ENCODE measurements around the gene RMND5A.

The RMND5A gene

DNA sequence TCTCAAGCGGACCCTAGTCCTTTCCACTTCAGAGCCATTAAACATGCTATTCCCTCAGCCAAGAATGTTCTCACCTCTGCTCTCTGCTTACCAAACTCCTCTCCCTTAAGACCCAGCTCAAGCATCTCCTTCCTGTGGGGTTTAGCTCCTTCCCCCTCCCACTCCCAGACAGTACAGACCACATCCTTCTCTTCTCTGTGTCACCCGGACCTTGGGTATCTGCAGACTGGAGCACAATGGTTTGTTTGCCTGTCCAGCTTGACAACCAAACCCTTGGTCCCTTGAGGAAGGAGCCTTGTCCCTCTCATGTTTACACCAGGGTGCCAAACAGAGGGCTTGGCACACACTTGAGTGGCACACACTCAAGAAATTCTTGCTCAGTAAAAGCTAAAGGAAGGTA, 74.8 kb downstream of the RMND5A start:
- no peak for DNase-seq

DNA sequence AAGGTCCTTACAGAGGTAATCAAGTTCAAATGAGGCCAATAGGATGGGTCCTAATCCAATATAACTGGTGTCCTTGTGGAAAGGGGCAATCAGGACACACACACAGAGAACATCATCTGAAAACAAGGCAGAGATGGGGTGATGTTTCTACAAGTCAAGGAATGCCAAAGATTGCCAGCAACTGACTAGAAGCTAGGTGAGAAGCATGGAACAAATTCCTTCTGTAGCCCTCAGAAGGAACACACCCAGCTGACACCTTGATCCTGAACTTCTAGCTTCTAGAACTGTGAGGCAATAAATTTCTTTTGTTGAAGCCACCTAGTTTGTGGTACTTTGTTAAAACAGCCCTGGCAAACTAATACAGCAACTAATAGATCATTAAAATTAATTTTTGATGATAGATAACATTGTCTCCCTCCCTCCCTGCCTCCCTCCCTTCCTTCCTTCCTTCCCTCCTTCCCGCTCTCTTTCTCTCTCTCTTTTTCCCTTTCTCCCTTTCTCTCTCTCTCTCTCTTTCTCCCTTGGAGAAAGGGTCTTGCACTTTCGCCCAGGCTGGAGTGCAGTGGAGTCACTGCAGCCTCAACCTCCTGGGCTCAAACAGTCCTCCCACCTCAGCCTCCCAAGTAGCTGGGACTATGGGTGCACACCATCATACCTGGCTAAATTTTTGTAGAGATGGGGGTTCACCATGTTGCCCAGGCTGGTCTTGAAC, 80.9 kb downstream of the RMND5A start:
- no peak for DNase-seq

DNA sequence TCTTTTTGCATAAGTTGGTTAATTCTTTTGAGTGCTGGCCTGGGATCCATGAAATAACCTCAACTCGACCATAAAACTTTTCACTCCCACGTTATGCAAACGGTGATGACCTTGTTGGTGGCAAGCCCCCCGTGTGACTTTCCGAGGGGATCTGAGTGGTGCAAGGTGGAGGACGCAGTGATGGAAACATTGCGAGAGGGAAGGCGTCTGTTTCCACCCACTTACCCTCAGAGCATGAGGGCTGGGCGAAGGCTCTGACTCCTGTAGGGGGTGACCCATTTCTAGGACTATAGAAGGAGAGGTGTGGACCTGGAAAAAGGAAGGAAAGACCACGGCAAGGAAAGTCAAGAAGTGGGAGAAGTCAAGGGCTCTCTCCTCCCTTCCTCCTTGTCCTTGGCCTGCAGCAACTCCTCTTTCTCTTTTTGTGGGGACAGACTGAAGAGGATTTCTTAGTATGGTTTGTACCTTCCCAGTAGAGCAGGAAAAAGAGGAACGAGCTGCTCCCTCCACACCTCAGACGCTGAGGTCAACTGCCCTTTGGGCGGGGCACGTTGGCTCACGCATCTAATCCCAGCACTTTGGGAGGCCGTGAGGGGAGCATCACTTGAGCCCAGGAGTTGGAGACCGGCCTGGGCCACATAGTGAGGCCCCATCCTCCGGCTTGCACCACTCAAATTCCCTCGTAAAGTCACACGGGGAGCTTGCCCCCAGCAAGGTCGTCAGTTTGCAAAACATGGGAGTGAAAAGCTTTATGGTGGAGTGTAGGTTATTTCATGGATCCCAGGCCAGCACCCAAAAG, 86.2 kb downstream of the RMND5A start:
- no peak for DNase-seq

DNA sequence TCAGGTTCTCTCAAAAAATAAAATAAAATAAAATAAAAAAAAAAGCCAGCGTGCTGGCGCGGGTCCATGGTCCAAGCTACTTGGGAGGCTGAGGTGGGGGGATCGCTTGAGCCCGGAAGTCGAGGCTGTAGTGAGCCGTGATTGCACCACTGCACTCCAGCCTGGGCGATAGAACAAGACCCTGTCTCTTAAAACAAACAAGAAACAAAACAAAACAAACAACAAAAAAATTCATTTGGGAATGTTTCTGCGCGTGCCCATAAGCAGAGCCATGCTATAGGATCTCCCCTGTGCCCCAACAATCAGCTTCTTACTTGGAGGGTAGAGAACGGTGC, 87.0 kb downstream of the RMND5A start:
- DNase-seq: no peak

DNA sequence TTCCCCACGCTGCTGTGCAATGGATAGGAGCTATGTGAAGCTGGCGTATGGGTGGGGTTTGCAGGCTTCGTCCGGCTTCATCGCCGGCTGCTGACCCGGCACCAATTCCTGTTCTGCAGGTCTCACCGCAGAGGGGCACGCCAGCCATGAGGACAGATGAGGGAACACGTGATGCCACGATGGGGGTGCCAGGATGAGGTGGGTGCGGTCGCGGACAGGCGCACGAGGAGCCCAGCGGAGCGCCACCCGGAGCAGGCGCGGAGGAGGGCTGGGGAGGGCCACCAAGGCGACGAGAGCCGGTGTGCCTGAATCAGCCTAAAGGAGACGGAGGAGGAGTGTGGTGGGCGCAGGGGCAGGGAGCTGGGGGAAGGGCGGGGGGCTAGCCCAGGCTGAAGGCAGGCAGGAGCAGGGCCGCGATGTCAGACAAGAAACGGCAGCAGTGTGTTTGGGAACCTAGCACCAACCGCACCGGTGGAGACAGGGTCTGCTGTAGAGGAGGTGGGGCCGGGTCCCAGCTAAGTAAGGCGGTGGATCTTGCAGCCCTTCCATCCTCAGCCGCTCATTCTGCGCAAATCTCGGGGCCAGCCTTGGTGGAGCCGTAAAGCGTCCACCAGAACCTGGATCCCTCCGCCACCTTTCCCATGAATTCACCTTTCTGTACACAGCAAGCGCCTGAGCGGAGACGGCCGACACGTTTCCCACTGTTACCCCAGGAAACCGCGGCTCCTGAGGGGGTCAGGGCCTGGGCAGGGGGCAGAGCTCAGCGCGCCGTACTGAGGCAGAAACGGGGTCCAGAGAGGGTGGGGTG, 87.6 kb downstream of the RMND5A start:
- peak in 1 of 5 donors; percentile 36 for DNase-seq

DNA sequence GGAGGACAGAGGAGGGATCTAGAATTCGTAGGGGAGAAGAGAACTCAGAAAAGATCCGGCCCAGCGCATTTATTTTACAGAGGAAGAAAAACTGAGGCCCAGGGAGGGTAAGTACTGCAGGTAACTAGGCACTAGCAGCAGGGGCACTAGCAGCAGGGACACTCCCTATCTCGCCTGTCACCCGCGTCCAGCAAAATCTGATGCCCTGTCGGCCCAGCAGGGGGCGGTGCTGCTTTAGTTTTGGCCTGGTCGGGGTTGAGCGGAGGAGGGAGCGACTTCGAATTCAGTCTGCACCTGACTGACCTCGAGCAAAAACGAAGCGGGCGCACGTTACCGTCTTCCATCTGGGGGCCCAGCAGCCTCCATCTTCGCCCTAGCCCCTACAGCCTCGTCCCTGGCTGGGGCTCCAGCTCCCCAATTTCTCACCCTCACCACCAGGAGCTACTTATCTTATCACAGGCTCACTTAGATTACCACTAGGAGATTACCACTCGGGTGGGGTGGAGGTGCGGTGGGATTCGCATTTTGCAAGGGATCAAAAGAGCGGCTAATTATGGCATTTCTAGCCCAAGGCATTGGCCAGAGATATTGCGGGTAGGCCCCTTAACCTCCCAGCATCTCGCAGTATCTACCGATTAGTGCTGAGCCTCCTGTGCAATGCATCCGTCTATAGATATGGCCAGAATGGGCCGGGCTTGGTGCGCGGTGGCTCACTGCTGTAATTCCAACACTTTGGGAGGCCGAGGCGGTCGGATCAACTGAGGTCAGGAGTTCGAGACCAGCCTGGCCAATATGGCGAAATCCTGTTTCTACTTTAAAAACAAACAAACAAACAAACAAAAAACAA, 88.4 kb downstream of the RMND5A start:
- DNase-seq: peak; percentile 68 to 89 (median 76)

DNA sequence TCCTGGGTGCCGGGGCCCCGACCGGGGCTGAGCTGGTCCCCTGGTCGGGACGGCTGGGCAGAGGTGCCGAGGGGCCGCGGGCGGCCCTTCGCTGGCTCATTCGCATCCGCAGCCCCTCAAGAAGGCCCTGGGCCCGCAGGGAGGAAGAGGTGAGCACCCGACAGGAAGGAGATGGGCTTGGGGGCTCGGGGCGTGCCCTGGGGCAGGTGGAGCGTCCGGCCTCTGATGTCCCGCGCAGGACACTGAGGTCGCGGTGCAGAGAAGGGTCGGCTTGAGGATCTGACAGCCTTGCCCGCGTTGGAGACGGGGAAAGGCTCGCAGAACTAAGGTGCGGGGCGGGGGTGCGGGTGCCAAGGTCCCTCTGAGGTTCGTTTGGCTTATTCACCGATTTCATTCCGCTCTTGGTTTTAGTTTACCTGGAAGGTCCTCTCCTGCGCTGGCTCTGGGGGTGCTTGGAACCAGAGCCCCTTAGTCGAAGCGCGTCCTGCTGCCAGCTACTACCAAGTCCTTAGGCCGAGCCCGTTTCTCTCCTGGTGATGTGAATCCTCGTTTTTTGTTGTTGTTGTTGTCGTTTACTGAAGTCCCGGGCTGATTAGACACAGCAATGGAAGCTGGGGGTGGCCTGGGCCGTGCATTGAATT, 89.5 kb downstream of the RMND5A start:
- no peak for DNase-seq

DNA sequence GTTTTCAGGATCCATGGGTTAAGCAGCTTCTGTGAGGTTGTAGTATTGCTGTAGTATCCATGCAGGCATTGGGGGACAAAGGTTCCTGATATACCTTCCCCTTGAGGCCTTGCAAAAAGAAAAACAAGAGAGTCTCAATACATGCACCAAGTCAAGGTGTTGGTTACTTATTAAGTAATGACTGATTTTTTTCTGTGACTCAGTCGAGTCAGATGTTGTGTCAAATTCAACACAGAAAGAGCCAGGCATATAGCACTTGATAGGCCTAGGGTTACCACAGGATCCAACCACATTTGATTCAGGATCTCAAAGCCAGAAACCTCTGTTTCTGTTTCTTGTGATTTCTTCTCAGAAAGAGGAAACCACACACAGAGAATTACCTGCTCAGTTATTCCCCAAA, 95.5 kb downstream of the RMND5A start:
- no peak for DNase-seq

DNA sequence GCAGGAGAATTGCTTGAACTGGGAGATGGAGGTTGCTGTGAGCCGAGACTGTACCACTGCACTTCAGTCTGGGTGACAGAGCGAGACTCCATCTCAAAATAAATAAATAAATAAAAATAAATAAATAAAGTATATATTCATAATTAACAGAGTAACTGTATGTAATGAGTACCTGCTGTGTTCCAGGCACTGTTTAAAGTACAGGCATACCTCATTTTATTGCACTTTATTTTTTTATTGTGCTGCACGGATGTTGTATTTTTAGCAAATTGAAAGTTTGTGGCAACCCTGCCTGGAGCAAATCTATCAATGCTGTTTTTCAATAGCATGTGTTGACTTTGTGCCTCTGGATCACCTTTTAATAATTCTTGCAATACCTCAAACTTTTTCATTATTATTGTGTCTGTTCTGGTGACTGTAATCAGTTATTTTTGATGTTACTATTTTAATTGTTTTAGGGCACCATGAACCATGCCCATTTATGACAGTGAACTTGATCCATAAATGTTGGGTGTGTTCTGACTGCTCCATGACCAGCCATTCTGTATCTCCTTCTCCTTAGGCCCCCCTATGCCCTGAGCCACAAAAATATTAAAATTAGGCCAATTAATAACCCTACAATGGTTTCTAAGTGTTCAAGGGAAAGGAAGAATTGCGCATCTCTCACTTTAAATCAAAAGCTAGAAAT, 98.2 kb downstream of the RMND5A start:
- DNase-seq: no peak

DNA sequence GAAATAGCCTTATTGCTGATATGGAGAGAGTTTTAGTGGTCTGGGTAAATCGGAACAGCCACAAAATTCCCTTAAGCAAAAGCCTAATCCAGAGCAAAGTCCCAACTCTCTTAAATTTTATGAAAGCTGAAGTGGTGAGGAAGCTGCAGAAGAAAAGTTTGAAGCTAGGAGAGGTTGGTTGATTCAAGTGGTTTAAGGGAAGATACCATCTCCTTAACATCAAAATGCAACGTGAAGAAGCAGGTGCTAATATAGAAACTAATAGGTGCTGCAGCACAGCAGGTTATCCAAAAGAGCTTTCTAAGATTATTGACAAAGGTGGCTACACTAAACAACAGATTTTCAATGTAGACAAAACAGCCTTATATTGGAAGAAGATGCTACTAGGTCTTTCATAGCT, 98.9 kb downstream of the RMND5A start:
- DNase-seq: no peak

DNA sequence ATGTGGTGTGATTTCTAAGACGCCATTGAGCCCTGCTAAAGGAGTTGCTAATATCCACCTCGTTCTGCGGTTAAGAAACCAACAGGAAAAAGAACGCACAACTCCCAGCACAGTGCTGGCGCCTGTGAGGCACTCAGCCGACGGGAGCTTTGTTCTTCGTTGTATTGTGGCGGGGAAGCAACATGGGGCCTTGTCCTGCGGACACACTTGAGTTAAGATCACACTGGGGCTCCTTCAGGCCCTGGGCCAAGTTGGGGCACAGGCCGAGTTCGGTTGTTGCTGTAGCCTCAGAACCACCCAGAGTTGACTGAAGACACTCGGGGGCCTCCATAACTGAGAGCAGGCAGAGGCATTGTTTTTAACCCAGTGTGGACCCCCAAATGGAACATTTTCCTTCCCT, 101.2 kb downstream of the RMND5A start:
- DNase-seq: no peak

DNA sequence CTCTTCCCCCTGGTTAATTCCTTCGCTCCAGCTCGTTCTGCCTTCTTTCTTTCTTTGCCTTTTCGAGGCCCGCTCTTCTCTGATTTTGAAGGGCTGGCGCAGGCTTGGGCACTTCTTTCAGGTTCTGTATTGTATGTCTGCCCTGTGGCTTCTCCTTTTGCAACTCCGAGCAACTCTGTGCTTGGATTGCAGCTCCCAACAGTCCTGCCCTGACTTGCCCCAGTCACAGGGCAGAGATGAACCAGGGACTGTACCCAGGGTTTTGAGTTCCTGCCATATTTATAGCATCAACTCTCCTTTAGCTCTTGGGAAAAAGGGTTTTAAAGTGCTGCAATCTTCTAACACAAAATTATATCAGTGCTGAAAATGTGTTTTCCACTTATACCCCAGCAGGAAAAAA, 101.8 kb downstream of the RMND5A start:
- no peak for DNase-seq

DNA sequence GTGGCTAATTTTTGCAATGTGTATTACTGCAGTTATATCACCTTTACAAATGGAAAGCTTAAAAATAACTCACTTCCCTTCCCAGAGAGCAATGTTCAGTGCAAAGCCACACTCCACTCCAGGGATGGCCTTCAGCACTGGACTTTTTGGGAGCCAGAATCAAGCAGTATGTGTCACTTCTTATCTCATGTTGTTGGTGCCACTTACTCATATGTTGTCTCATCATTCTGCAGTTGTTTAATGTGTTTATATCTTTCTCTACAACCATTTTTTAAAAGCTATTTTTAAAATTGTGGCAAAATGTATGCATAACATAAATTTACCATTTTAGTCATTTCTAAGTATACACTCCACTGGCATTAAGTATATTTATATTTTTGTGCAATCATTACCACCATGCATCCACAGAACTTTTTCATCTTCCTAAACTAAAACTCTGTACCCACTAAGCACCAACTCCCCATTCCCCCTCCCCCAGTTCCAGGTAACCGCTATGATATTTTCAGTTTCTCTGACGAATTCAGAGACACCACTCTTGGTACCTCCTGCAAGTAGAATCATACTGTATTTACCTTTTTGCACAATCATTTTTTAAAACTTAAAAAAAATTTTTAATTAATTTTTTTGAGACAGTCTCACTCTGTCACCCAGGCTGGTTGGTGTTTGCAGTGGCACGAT, 102.7 kb downstream of the RMND5A start:
- no peak for DNase-seq

DNA sequence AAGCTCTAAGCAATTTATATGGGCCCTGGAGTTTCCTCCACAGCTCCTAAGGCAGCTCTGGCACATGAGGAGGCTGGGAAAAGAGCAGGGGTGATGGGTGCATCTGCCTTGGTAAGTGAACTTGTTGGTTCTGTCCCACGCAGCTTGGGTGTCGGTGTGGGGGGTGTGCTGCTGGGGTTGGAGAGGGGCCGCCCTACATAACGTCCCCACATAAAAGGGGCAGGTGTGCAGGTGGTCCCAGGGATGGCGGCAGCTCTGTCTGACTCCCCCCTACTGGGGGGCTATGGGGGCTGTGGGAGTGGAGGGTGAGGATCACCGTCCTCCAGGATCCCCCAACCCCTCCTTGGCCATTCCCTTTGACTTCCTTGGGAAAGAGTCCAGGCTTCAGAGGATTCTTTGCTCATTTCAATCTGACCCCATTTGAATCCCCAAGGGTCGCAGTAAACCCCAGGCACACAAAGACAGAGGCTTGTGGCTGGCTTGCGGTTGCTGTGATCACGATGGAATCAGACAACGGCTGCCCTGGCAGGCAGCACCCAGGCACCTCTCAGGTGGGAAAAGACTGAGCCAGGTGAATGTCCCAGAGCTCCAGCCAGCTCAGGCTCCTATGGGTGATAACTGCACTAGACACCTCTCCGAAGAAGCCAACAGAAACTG, 105.1 kb downstream of the RMND5A start:
- no peak for DNase-seq

DNA sequence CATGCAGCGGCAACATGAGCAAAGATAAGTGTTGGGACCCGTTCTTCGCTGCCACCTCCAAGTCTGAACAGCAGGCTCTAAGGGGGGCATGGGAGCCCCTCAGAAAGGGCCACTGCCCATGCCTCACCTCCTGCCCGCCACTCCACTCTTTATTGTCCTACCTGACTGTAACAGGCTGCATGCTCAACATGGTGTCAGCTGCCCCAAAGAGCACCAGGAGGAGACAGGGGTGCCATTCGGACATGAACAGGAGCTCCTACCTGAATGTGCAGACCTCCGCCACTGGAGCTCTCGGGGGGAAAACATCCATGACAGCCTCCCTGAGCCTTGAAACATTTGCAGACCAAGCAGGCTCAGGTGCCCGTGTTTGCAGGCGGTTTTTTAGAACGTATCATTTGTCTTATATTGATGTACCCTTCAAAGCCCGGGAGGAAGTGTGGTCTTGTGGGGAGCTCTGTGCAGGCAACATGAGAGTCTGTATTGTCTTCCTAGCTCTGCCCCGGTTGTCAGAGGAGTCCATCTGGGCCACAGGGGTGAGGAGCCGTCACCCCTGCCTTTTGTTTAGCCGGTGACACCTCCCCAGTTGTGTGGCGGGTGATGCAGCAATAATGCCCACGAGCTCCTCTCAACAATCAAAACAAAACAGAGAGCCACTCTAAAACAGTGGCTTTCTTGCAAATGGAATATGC, 105.7 kb downstream of the RMND5A start:
- DNase-seq: peak in 1 of 5 donors; percentile 74

DNA sequence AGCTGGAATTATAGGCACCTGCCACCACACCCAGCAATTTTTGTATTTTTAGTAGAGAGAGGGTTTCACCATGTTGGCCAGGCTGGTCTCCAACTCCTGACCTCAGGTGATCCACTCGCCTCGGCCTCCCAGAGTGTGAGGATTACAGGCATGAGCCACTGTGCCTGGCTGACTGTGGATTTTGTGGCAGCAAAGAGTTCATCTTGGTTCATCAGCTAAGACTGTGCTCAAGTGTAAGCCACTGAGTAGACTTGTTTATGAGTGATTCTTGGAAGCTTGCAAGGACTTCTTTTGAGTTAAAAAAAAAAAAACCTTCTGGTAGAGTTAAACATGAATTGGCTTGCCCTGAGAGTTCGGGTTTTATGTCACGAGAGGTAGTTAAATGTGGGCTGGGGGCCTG, 106.9 kb downstream of the RMND5A start:
- no peak for DNase-seq
